ENCODE results near the gene KMT2E. TPM values are rescaled to one million over a fixed set of nuclear protein-coding genes. Genes with fewer than 3 reads are reported as not detected.

The KMT2E gene
- total and polyA plus RNA-seq, 2 donors (not counting 3 experiments of a cell fraction or from before 2014, with no cell fraction given), result 19.0 to 74.8 TPM

DNA sequence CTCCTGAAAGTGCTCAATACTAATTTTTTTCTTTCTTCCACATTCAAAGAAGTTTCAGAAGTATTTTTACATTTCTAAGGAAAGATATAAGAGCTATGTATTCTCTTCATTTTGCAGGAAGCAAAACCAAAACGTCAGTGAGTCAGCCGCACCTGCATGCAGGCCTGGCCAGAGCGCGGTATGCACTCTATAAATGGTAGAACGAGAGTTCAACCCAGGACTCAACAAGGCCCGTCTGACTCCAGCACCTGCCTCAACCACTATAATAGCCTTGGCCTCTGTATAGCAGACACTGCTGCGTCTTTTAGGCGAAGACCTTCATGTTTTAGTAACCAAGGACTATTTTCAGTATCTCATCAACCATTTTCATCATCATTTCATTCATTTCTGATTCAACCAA lies 113.2 kb downstream of the KMT2E start:
- H4K20me1 ChIP-seq (replicated peaks; ENCODE audit: control insufficient read depth, extremely low read depth, insufficient read depth, low read length), result no peaks in the 10 kb centered on the region
- no peaks in the 10 kb centered on the region for H3K9me1 ChIP-seq (replicated peaks; ENCODE audit: control insufficient read depth, extremely low read depth, insufficient read depth, low read length)
- no peaks in the 10 kb centered on the region for H3K9me3 ChIP-seq (replicated peaks; ENCODE audit: control insufficient read depth, insufficient read depth, low read length)
- no peak overlapping the region for H3K27ac ChIP-seq (ENCODE audit: insufficient read depth, low read depth, low read length)
- no peaks in the 10 kb centered on the region for H3K79me2 ChIP-seq (ENCODE audit: control insufficient read depth, insufficient read depth, low read length)
- H3K4me1 ChIP-seq (ENCODE audit: control insufficient read depth, extremely low read depth, insufficient read depth, low read length), result no peaks in the 10 kb centered on the region
- no peak overlapping the region for H3K4me2 ChIP-seq (ENCODE audit: insufficient read depth, low read length)
- POLR2A ChIA-PET, result no interaction called here
- no peak for TF ChIP-seq GATA2 (IDR thresholded peaks at IDR 0.05; ENCODE audit: insufficient read depth, insufficient read length, low read depth, low read length)
- TF ChIP-seq JUN (IDR thresholded peaks at IDR 0.05; ENCODE audit: borderline replicate concordance, insufficient read depth, insufficient read length, low read depth), result no peak
- no peak for TF ChIP-seq POLR2AphosphoS5 (IDR thresholded peaks at IDR 0.05; ENCODE audit: insufficient read depth, low read depth, low read length)
- no peak for TF ChIP-seq POLR2A (IDR thresholded peaks at IDR 0.05; ENCODE audit: low read depth, low read length)
- no peak for TF ChIP-seq FOS (IDR thresholded peaks at IDR 0.05; ENCODE audit: borderline replicate concordance, insufficient read depth, low read length)
- TF ChIP-seq, protein P1, sequence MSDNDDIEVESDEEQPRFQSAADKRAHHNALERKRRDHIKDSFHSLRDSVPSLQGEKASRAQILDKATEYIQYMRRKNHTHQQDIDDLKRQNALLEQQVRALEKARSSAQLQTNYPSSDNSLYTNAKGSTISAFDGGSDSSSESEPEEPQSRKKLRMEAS (IDR thresholded peaks at IDR 0.05; ENCODE audit: insufficient read depth, insufficient read length), result no peak
- TF ChIP-seq MYC (IDR thresholded peaks at IDR 0.05; ENCODE audit: low read depth, low read length), result no peak
- no peak for TF ChIP-seq EZH2 (IDR thresholded peaks at IDR 0.05; ENCODE audit: borderline replicate concordance, low read depth, low read length, severe bottlenecking)
- TF ChIP-seq, protein P2, sequence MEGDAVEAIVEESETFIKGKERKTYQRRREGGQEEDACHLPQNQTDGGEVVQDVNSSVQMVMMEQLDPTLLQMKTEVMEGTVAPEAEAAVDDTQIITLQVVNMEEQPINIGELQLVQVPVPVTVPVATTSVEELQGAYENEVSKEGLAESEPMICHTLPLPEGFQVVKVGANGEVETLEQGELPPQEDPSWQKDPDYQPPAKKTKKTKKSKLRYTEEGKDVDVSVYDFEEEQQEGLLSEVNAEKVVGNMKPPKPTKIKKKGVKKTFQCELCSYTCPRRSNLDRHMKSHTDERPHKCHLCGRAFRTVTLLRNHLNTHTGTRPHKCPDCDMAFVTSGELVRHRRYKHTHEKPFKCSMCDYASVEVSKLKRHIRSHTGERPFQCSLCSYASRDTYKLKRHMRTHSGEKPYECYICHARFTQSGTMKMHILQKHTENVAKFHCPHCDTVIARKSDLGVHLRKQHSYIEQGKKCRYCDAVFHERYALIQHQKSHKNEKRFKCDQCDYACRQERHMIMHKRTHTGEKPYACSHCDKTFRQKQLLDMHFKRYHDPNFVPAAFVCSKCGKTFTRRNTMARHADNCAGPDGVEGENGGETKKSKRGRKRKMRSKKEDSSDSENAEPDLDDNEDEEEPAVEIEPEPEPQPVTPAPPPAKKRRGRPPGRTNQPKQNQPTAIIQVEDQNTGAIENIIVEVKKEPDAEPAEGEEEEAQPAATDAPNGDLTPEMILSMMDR (IDR thresholded peaks at IDR 0.05; ENCODE audit: extremely low read depth in 1 of 2, insufficient read depth in 1 of 2, low read depth in 1 of 2, low read length in 2 of 2), result no peak
- intact Hi-C loops (cut with micrococcal nuclease) (no loop called here), dilution Hi-C loops (cut with MboI; ENCODE audit: extremely low pct_ligation_motif_present, low sequenced_read_pairs) (no loop called here)
- peaks cover 0 to 11% of the 10 kb centered on the region in 2 experiments for H3K36me3 ChIP-seq (ENCODE audit: control insufficient read depth in 2 of 2, extremely low read depth in 1 of 2, insufficient read depth in 2 of 2, low read length in 2 of 2)
- H3K4me3 ChIP-seq (replicated peaks in 1 of 3; ENCODE audit: insufficient read depth in 1 of 3, low read depth in 1 of 3, low read length in 3 of 3), result no peak overlapping the region
- no peak overlapping the region for H2AFZ ChIP-seq (ENCODE audit: low read depth, low read length)
- FAIRE-seq, result no peak
- H3K27me3 ChIP-seq (ENCODE audit: control insufficient read depth in 2 of 2, insufficient read depth in 2 of 2, low read length in 2 of 2), result no peaks in the 10 kb centered on the region
- no peak overlapping the region for H3K9ac ChIP-seq (replicated peaks; ENCODE audit: extremely low read depth, insufficient read depth, low read length)
- CTCF ChIA-PET, result no interaction called here
- no peak for DNase-seq (ENCODE audit: low read depth, low spot score)
- BruUV-seq (replicated peaks), result no TSS peak

Measured in endothelial cell of umbilical vein (primary cell).